ENCODE results near the gene GIMAP2.
A peak's percentile ranks its signal among the peaks of the same experiment; 100 is the strongest.

The GIMAP2 gene

DNA sequence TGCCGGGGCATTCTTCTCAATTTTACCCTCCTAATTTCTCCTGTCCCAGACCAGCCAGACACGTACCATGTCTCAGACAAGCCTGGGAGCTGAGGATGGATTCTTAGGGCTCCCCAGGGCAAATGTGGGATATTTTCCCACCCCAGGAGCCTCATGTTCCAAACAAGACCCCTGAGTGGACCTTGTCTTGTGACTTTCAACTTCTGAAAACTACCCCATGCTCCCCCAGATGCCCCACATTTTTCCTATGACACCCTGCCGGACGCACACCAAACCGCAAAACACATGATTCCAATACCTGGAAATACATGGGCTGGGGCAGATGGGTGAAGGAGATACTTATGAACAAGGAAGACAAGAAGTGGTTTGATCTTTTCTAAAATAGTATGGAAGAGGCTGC lies 52.6 kb downstream of the GIMAP2 start:
- TF ChIP-seq RARB (CRISPR knock-in tag; IDR thresholded peaks at IDR 0.05) (no peak), ZC3H10 (CRISPR knock-in tag; IDR thresholded peaks at IDR 0.05) (no peak), ZNF565 (CRISPR knock-in tag; conservative IDR thresholded peaks at IDR 0.05; ENCODE audit: low read depth) (no peak), GLIS3 (CRISPR knock-in tag; IDR thresholded peaks at IDR 0.05) (no peak), OSR1 (CRISPR knock-in tag; IDR thresholded peaks at IDR 0.05) (no peak), CSDC2 (CRISPR knock-in tag; IDR thresholded peaks at IDR 0.05) (no peak), ISL1 (CRISPR knock-in tag; IDR thresholded peaks at IDR 0.05) (no peak), TOX (CRISPR knock-in tag; IDR thresholded peaks at IDR 0.05; ENCODE audit: borderline replicate concordance) (no peak), PPARA (CRISPR knock-in tag; IDR thresholded peaks at IDR 0.05; ENCODE audit: borderline replicate concordance) (no peak), ZNF8 (CRISPR knock-in tag; IDR thresholded peaks at IDR 0.05) (no peak), ESRRG (CRISPR knock-in tag; IDR thresholded peaks at IDR 0.05) (no peak), SNAI2 (CRISPR knock-in tag; IDR thresholded peaks at IDR 0.05) (no peak), ZNF70 (CRISPR knock-in tag; IDR thresholded peaks at IDR 0.05) (no peak)
- TF ChIP-seq, protein P1, sequence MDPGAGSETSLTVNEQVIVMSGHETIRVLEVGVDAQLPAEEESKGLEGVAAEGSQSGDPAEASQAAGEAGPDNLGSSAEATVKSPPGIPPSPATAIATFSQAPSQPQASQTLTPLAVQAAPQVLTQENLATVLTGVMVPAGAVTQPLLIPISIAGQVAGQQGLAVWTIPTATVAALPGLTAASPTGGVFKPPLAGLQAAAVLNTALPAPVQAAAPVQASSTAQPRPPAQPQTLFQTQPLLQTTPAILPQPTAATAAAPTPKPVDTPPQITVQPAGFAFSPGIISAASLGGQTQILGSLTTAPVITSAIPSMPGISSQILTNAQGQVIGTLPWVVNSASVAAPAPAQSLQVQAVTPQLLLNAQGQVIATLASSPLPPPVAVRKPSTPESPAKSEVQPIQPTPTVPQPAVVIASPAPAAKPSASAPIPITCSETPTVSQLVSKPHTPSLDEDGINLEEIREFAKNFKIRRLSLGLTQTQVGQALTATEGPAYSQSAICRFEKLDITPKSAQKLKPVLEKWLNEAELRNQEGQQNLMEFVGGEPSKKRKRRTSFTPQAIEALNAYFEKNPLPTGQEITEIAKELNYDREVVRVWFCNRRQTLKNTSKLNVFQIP (CRISPR knock-in tag; IDR thresholded peaks at IDR 0.05; ENCODE audit: borderline replicate concordance, low read depth), result no peak
- TF ChIP-seq, protein P2, sequence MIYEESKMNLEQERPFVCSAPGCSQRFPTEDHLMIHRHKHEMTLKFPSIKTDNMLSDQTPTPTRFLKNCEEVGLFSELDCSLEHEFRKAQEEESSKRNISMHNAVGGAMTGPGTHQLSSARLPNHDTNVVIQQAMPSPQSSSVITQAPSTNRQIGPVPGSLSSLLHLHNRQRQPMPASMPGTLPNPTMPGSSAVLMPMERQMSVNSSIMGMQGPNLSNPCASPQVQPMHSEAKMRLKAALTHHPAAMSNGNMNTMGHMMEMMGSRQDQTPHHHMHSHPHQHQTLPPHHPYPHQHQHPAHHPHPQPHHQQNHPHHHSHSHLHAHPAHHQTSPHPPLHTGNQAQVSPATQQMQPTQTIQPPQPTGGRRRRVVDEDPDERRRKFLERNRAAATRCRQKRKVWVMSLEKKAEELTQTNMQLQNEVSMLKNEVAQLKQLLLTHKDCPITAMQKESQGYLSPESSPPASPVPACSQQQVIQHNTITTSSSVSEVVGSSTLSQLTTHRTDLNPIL (CRISPR knock-in tag; IDR thresholded peaks at IDR 0.05; ENCODE audit: low read depth), result no peak
- ATAC-seq, result no peak

DNA sequence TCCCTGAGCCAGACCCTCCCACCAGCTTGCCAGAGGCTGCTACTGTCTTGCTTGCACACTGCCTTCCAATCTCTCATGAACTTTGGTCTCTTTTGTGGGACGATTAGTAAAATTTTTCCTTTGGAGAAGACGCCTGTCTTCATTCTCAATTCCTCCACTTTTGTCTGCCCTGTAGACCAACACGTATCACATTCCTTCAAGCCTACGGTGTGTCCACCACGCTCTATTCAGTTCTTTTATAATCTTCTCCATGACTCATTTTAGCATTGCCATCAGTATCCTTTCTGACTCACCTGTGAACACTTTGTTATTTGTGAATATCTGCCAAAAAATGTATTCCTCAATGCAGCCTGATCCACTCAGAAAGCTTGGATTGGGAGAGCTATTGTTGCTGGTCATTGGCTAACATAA lies 53.1 kb downstream of the GIMAP2 start:
- TF ChIP-seq, protein P3, sequence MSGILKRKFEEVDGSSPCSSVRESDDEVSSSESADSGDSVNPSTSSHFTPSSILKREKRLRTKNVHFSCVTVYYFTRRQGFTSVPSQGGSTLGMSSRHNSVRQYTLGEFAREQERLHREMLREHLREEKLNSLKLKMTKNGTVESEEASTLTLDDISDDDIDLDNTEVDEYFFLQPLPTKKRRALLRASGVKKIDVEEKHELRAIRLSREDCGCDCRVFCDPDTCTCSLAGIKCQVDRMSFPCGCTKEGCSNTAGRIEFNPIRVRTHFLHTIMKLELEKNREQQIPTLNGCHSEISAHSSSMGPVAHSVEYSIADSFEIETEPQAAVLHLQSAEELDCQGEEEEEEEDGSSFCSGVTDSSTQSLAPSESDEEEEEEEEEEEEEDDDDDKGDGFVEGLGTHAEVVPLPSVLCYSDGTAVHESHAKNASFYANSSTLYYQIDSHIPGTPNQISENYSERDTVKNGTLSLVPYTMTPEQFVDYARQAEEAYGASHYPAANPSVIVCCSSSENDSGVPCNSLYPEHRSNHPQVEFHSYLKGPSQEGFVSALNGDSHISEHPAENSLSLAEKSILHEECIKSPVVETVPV (CRISPR knock-in tag; IDR thresholded peaks at IDR 0.05), result no peak
- no peak for TF ChIP-seq ZFP30 (CRISPR knock-in tag; IDR thresholded peaks at IDR 0.05)
- TF ChIP-seq PPARA (CRISPR knock-in tag; IDR thresholded peaks at IDR 0.05; ENCODE audit: borderline replicate concordance), result no peak
- TF ChIP-seq ESRRG (CRISPR knock-in tag; IDR thresholded peaks at IDR 0.05), result no peak
- TF ChIP-seq ZFP3 (CRISPR knock-in tag; IDR thresholded peaks at IDR 0.05), result no peak
- TF ChIP-seq CSDC2 (CRISPR knock-in tag; IDR thresholded peaks at IDR 0.05), result no peak
- no peak for TF ChIP-seq OSR1 (CRISPR knock-in tag; IDR thresholded peaks at IDR 0.05)
- TF ChIP-seq ZC3H10 (CRISPR knock-in tag; IDR thresholded peaks at IDR 0.05), result no peak
- no peak for TF ChIP-seq ZNF70 (CRISPR knock-in tag; IDR thresholded peaks at IDR 0.05)
- no peak for TF ChIP-seq ARNTL (CRISPR knock-in tag; IDR thresholded peaks at IDR 0.05; ENCODE audit: borderline replicate concordance, low read depth)
- ATAC-seq, result no peak

DNA sequence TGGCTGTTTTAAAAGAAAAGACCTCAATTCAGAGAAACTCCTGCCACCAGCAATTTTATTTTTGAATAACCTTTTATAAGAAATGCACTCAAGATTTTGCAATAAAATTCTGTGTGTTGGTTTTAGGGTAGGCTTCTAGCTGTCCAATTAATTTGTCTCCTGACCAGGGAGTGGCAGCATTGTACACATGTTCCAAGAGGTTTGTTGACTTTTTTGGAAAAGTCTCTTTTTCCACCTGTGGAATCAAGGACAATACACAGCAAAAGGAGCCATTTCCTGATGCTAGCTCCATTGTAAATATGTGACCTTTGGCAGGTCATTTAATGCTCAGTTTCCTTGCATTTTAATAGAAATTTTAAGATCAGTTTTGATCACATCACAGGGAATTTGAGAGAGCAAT lies 53.5 kb downstream of the GIMAP2 start:
- TF ChIP-seq ZNF565 (CRISPR knock-in tag; conservative IDR thresholded peaks at IDR 0.05; ENCODE audit: low read depth) (no peak), PPARA (CRISPR knock-in tag; IDR thresholded peaks at IDR 0.05; ENCODE audit: borderline replicate concordance) (peak; percentile 17; the same call in 1 of the 2 replicates)
- ATAC-seq, result no peak

DNA sequence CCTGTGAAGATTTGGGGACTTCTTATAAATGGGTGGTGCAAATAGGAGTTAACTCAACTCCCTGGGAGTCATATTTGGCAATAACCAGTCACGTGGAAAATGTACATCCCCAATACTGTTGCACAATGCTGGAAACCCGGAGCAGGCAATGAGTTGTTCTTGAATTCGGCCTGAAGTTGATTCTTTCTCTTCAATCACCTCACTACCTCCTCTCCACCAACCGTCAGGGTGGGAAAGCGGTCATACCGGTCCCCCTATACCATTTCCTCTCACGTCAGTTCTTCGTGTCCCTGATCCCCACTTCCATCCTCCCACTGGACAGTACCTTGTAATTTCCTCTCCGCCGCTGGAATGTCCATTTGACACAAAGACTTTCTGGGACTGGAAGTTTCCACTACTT lies 54.5 kb downstream of the GIMAP2 start:
- TF ChIP-seq, protein P4, sequence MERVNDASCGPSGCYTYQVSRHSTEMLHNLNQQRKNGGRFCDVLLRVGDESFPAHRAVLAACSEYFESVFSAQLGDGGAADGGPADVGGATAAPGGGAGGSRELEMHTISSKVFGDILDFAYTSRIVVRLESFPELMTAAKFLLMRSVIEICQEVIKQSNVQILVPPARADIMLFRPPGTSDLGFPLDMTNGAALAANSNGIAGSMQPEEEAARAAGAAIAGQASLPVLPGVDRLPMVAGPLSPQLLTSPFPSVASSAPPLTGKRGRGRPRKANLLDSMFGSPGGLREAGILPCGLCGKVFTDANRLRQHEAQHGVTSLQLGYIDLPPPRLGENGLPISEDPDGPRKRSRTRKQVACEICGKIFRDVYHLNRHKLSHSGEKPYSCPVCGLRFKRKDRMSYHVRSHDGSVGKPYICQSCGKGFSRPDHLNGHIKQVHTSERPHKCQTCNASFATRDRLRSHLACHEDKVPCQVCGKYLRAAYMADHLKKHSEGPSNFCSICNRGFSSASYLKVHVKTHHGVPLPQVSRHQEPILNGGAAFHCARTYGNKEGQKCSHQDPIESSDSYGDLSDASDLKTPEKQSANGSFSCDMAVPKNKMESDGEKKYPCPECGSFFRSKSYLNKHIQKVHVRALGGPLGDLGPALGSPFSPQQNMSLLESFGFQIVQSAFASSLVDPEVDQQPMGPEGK (CRISPR knock-in tag; IDR thresholded peaks at IDR 0.05; ENCODE audit: borderline replicate concordance), result no peak
- TF ChIP-seq ZFP30 (CRISPR knock-in tag; IDR thresholded peaks at IDR 0.05), result no peak
- no peak for TF ChIP-seq ZNF565 (CRISPR knock-in tag; conservative IDR thresholded peaks at IDR 0.05; ENCODE audit: low read depth)
- no peak for TF ChIP-seq ZFP3 (CRISPR knock-in tag; IDR thresholded peaks at IDR 0.05)
- no peak for TF ChIP-seq OSR1 (CRISPR knock-in tag; IDR thresholded peaks at IDR 0.05)
- TF ChIP-seq GLIS3 (CRISPR knock-in tag; IDR thresholded peaks at IDR 0.05), result no peak
- TF ChIP-seq TCF4 (CRISPR knock-in tag; IDR thresholded peaks at IDR 0.05; ENCODE audit: borderline replicate concordance), result no peak
- no peak for TF ChIP-seq ESRRG (CRISPR knock-in tag; IDR thresholded peaks at IDR 0.05)
- TF ChIP-seq SNAI2 (CRISPR knock-in tag; IDR thresholded peaks at IDR 0.05), result no peak
- TF ChIP-seq CSDC2 (CRISPR knock-in tag; IDR thresholded peaks at IDR 0.05), result no peak
- TF ChIP-seq, protein P5, sequence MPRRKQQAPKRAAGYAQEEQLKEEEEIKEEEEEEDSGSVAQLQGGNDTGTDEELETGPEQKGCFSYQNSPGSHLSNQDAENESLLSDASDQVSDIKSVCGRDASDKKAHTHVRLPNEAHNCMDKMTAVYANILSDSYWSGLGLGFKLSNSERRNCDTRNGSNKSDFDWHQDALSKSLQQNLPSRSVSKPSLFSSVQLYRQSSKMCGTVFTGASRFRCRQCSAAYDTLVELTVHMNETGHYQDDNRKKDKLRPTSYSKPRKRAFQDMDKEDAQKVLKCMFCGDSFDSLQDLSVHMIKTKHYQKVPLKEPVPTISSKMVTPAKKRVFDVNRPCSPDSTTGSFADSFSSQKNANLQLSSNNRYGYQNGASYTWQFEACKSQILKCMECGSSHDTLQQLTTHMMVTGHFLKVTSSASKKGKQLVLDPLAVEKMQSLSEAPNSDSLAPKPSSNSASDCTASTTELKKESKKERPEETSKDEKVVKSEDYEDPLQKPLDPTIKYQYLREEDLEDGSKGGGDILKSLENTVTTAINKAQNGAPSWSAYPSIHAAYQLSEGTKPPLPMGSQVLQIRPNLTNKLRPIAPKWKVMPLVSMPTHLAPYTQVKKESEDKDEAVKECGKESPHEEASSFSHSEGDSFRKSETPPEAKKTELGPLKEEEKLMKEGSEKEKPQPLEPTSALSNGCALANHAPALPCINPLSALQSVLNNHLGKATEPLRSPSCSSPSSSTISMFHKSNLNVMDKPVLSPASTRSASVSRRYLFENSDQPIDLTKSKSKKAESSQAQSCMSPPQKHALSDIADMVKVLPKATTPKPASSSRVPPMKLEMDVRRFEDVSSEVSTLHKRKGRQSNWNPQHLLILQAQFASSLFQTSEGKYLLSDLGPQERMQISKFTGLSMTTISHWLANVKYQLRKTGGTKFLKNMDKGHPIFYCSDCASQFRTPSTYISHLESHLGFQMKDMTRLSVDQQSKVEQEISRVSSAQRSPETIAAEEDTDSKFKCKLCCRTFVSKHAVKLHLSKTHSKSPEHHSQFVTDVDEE (CRISPR knock-in tag; IDR thresholded peaks at IDR 0.05), result no peak
- TF ChIP-seq, protein P2 (CRISPR knock-in tag; IDR thresholded peaks at IDR 0.05; ENCODE audit: low read depth), result no peak
- no peak for TF ChIP-seq ISL1 (CRISPR knock-in tag; IDR thresholded peaks at IDR 0.05)
- TF ChIP-seq, protein P1 (CRISPR knock-in tag; IDR thresholded peaks at IDR 0.05; ENCODE audit: borderline replicate concordance, low read depth), result no peak
- TF ChIP-seq BACH2 (CRISPR knock-in tag; IDR thresholded peaks at IDR 0.05; ENCODE audit: borderline replicate concordance), result no peak
- no peak for ATAC-seq
